Endodermal cell (in vitro differentiated cells): ENCODE data around the gene TMEM72. TPM values are rescaled to one million over a fixed set of nuclear protein-coding genes. Genes with fewer than 3 reads are reported as not detected.

Experiments used
- DNase-seq: peaks from one replicate; pipeline ENCODE4 v3.0.0-alpha.2; 2017
- H3K27ac ChIP-seq: 2 replicates; pipeline ENCODE4 v1.5.1; 2013; ENCODE audit warnings: mild to moderate bottlenecking, low read depth, low read length, moderate library complexity
- H3K27me3 ChIP-seq: 2 replicates; pipeline ENCODE4 v1.6.1; 2013; ENCODE audit warnings: mild to moderate bottlenecking, low read length, moderate library complexity; ENCODE audit not compliant: insufficient read depth, control insufficient read depth, poor library complexity, severe bottlenecking
- H3K36me3 ChIP-seq: 2 replicates; pipeline ENCODE4 v1.7.0; 2013; ENCODE audit warnings: mild to moderate bottlenecking, low read length, moderate library complexity; ENCODE audit not compliant: control insufficient read depth, insufficient read depth
- H3K4me1 ChIP-seq: one replicate; pipeline ENCODE4 v1.7.0; 2013; ENCODE audit warnings: low read length; ENCODE audit not compliant: control insufficient read depth, insufficient read depth
- H3K4me3 ChIP-seq: 2 replicates; pipeline ENCODE4 v1.5.1; 2013; ENCODE audit warnings: mild to moderate bottlenecking, low read length, moderate library complexity
- H3K9ac ChIP-seq: 2 replicates; pipeline ENCODE4 v1.6.1; 2013; ENCODE audit warnings: mild to moderate bottlenecking, low read length, moderate library complexity; ENCODE audit not compliant: poor library complexity, severe bottlenecking; ENCODE audit errors: extremely low read depth
- H3K9me3 ChIP-seq: 2 replicates; pipeline ENCODE4 v1.6.1; 2013; ENCODE audit warnings: mild to moderate bottlenecking, low read length, moderate library complexity; ENCODE audit not compliant: control insufficient read depth
- H3K27ac Mint-ChIP-seq: 2 replicates; pipeline ENCODE4 v1.8.0; 2020; ENCODE audit warnings: mixed read lengths
- H3K27me3 Mint-ChIP-seq: 2 replicates; pipeline ENCODE4 v1.8.0; 2021; ENCODE audit warnings: mild to moderate bottlenecking, mixed read lengths; ENCODE audit not compliant: insufficient read depth
- H3K36me3 Mint-ChIP-seq: 2 replicates; pipeline ENCODE4 v1.8.0; 2020; ENCODE audit warnings: low read depth, mixed read lengths
- H3K4me1 Mint-ChIP-seq: 2 replicates; pipeline ENCODE4 v1.8.0; 2020; ENCODE audit warnings: mixed read lengths
- H3K4me3 Mint-ChIP-seq: 2 replicates; pipeline ENCODE4 v1.8.0; 2020; ENCODE audit warnings: mild to moderate bottlenecking, moderate library complexity, mixed read lengths
- H3K9me3 Mint-ChIP-seq: 2 replicates; pipeline ENCODE4 v1.8.0; 2020; ENCODE audit warnings: mild to moderate bottlenecking, mixed read lengths
- CTCF ChIP-seq: fragments of 200-600 bp; sonication (generic); conservative IDR thresholded peaks from 2 replicates; pipeline ENCODE4 v1.5.0; 2021; ENCODE audit warnings: antibody characterized with exemption, mild to moderate bottlenecking
- WGBS, 2 experiments: methylation state at CpG; one replicate each; pipeline versions ENCODE4 v1.1.5 to v1.1.7; 2013; ENCODE audit warnings: missing lambda C conversion rate in 2 of 2, mixed read lengths in 1 of 2; ENCODE audit not compliant: insufficient coverage in 1 of 2, insufficient read length in 1 of 2; 5-methylcytosine and 5-hydroxymethylcytosine counted together
- total RNA-seq, 2 donors: library from RNA; stranded (reverse); fragmentation: NEBNext Ultra II Directional in 1 of 2; extraction: Animal tissue kit (Norgen Biotek cat#: 25700) in 1 of 2; gene quantifications; 2 replicates in 1 of 2; 3 replicates in 1 of 2; pipeline ENCODE4 v1.2.1, GENCODE V29; 2021

TMEM72 gene
- total RNA-seq, 2 donors from 2014 or later, result not detected

GRCh38 chr10:44934416-44935200 is 23.5 kb downstream of the TMEM72 start:
- H3K27ac ChIP-seq, result no peak overlapping the region
- Mint-ChIP-seq H3K27me3 (peaks cover 19% of the 10 kb centered on the region), H3K36me3 (no peaks in the 10 kb centered on the region)

GRCh38 chr10:44935201-44935965 is 24.2 kb downstream of the TMEM72 start:
- 82 to 95% methylated on average over 4 to 9 of the region's 9 CpGs for WGBS, 2 experiments

More at GRCh38 chr10:44934416-44935200, 23.5 kb downstream of the TMEM72 start:
- Mint-ChIP-seq H3K4me1 (peaks cover 11% of the 10 kb centered on the region), H3K9me3 (no peaks in the 10 kb centered on the region), H3K27ac (no peak overlapping the region), H3K4me3 (no peak overlapping the region)
- Histone ChIP-seq H3K9ac (no peak overlapping the region), H3K27me3 (peaks cover 4% of the 10 kb centered on the region), H3K36me3 (no peaks in the 10 kb centered on the region), H3K9me3 (no peaks in the 10 kb centered on the region), H3K4me1 (no peaks in the 10 kb centered on the region), H3K4me3 (no peak overlapping the region)
- no peak for TF ChIP-seq CTCF
- DNase-seq, result no peak
- WGBS, 2 experiments, result 89 to 93% methylated on average over 12 to 18 of the region's 18 CpGs

DNA sequence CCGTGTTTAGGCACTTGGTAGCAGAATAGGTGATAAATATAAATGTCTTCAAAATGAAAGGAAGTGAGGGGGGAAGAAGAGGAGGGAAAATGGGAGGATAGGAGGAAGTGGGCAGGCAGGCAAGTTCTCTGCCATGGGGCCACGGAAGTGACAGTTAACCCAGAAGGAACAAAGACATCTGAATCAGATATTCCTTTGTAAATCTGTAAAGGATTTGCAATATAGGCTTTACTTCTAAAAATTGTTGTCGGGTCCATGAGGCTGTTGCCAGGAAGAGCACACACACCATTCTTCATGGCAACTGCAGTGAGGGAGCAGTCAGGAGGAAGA is 24.8 kb downstream of the TMEM72 start:
- WGBS, 2 experiments, result 77% methylated on average over 3 of the region's 3 CpGs
- H3K27ac Mint-ChIP-seq, result no peak overlapping the region
- no peaks in the 10 kb centered on the region for H3K36me3 Mint-ChIP-seq
- Histone ChIP-seq H3K9me3 (no peaks in the 10 kb centered on the region), H3K4me1 (no peaks in the 10 kb centered on the region), H3K27me3 (peaks cover 4% of the 10 kb centered on the region), H3K9ac (no peak overlapping the region), H3K36me3 (no peaks in the 10 kb centered on the region), H3K27ac (no peak overlapping the region), H3K4me3 (no peak overlapping the region)
- no peak for TF ChIP-seq CTCF
- no peak for DNase-seq
- H3K4me1 Mint-ChIP-seq, result peaks cover 11% of the 10 kb centered on the region
- H3K4me3 Mint-ChIP-seq, result no peak overlapping the region
- H3K9me3 Mint-ChIP-seq, result no peaks in the 10 kb centered on the region
- peaks cover 12% of the 10 kb centered on the region for H3K27me3 Mint-ChIP-seq

More at GRCh38 chr10:44935201-44935965, 24.2 kb downstream of the TMEM72 start:
- no peaks in the 10 kb centered on the region for H3K9me3 ChIP-seq
- Mint-ChIP-seq H3K9me3 (no peaks in the 10 kb centered on the region), H3K4me3 (no peak overlapping the region), H3K27ac (no peak overlapping the region), H3K4me1 (peaks cover 11% of the 10 kb centered on the region), H3K36me3 (no peaks in the 10 kb centered on the region), H3K27me3 (peaks cover 15% of the 10 kb centered on the region)
- H3K27ac ChIP-seq, result no peak overlapping the region
- no peak overlapping the region for H3K4me3 ChIP-seq
- no peaks in the 10 kb centered on the region for H3K4me1 ChIP-seq
- no peaks in the 10 kb centered on the region for H3K36me3 ChIP-seq
- TF ChIP-seq CTCF, result no peak
- H3K27me3 ChIP-seq, result peaks cover 4% of the 10 kb centered on the region
- DNase-seq, result no peak
- no peak overlapping the region for H3K9ac ChIP-seq
